Neutrophil (primary cell): ENCODE data around the gene MLLT3.

Source experiments
- H3K27ac ChIP-seq: fragments of 200-600 bp; sonication (generic); 2 replicates; pipeline ENCODE4 v1.5.1; 2016; ENCODE audit warnings: mild to moderate bottlenecking, moderate library complexity
- H3K27me3 ChIP-seq: fragments of 200-600 bp; sonication (generic); 2 replicates; pipeline ENCODE4 v1.6.0; 2016; ENCODE audit warnings: mild to moderate bottlenecking
- H3K36me3 ChIP-seq: fragments of 200-600 bp; sonication (generic); 2 replicates; pipeline ENCODE4 v1.5.1; 2017
- H3K4me1 ChIP-seq, 2 experiments: fragments of 200-600 bp in 1 of 2; sonication (generic) in 1 of 2; 1 replicate in 1 of 2; 2 replicates in 1 of 2; pipeline versions ENCODE4 v1.5.1 to v1.6.1; 2013 to 2016; ENCODE audit warnings: low read depth in 1 of 2, low read length in 1 of 2, mild to moderate bottlenecking in 1 of 2, moderate library complexity in 1 of 2; ENCODE audit not compliant: control insufficient read depth in 1 of 2, insufficient read depth in 1 of 2
- H3K4me3 ChIP-seq, 2 experiments: fragments of 200-600 bp in 1 of 2; sonication (generic) in 1 of 2; 1 replicate in 1 of 2; 2 replicates in 1 of 2; pipeline ENCODE4 v1.5.1; 2013 to 2016; ENCODE audit warnings: low read depth in 1 of 2, low read length in 1 of 2, mild to moderate bottlenecking in 1 of 2, moderate library complexity in 1 of 2
- H3K9me3 ChIP-seq: fragments of 200-600 bp; sonication (generic); 2 replicates; pipeline ENCODE4 v1.5.1; 2016
- CTCF ChIP-seq: fragments of 200-600 bp; sonication (generic); IDR thresholded peaks from 2 replicates; pipeline ENCODE4 v1.5.1; 2016; ENCODE audit warnings: antibody characterized with exemption

The MLLT3 gene

DNA sequence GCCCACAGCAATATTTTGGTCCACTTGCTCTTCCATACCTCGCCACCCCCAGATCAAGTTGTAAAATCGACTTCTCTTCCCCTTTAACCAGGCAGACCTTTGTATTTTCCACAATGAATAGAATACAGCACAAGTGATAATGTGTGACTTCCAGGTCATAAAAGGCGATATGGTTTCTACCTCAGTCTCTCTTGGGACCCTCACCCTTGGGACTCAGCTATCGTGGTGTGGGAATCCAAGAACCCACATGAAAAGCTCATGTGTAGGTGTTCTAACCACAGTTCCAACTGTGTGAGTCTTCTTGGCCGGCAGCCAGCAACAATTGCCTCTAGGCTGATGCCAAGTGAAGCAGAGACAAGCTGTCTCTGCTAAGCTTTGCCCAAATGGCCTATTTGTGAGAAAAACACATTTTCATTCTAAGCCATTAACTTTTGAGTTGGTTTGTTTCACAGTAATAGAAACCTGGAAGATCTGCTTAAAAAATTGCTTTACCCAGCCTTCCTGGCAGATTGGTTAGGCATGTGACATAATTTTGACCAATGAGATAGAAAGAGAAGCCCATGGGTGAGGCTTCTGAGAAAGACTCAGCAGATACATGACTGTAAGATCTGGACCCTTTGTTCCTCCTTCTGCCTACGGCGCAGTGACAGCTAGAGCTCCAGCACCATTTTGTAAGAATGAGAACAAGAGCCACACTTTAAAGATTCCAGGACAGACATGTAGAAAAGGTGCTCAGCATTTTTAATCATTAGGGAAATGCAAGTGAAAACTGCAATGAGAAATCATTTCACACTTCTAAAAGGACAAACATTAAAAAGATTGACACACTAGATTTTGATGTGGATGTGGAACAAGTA is 18.3 kb upstream of the MLLT3 start:
- Histone ChIP-seq H3K9me3 (no peaks in the 10 kb centered on the region), H3K27ac (no peak overlapping the region), H3K4me3 (no peak overlapping the region), H3K36me3 (no peaks in the 10 kb centered on the region), H3K27me3 (no peaks in the 10 kb centered on the region), H3K4me1 (no peaks in the 10 kb centered on the region)
- TF ChIP-seq CTCF = no peak

GRCh38 chr9:20636888-20637440 is 14.7 kb upstream of the MLLT3 start:
- H3K27ac ChIP-seq = no peak overlapping the region
- TF ChIP-seq CTCF = no peak
- no peaks in the 10 kb centered on the region for H3K9me3 ChIP-seq
- no peaks in the 10 kb centered on the region for H3K36me3 ChIP-seq
- H3K27me3 ChIP-seq = no peaks in the 10 kb centered on the region
- no peak overlapping the region for H3K4me3 ChIP-seq
- H3K4me1 ChIP-seq = no peaks in the 10 kb centered on the region

GRCh38 chr9:20634895-20635294 is 12.6 kb upstream of the MLLT3 start:
- Histone ChIP-seq H3K36me3 (no peaks in the 10 kb centered on the region), H3K4me1 (no peaks in the 10 kb centered on the region), H3K4me3 (no peak overlapping the region), H3K27me3 (no peaks in the 10 kb centered on the region), H3K9me3 (no peaks in the 10 kb centered on the region), H3K27ac (no peak overlapping the region)
- no peak for TF ChIP-seq CTCF

DNA sequence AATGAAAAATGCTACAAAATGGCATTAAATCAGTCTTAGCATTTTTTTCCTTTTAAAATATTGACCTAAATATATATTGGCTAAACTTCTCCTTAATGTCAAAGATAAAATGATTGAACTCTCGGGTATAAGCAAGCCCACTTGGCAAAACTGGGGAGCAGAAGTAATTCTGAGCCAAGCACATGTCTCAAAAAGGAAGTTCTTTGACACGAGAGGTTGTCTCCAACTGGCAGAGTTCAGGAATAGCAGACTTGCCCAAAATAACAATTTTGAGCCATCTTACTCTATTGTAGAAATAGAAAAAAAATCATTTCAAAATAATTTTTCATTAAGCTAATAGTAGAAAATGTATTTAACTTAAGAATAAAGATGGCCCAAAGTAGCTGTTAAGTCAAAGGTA is 10.4 kb upstream of the MLLT3 start:
- no peaks in the 10 kb centered on the region for H3K9me3 ChIP-seq
- H3K27me3 ChIP-seq = no peaks in the 10 kb centered on the region
- no peak overlapping the region for H3K27ac ChIP-seq
- TF ChIP-seq CTCF = no peak
- H3K36me3 ChIP-seq = no peaks in the 10 kb centered on the region
- no peak overlapping the region for H3K4me3 ChIP-seq
- H3K4me1 ChIP-seq = no peaks in the 10 kb centered on the region

DNA sequence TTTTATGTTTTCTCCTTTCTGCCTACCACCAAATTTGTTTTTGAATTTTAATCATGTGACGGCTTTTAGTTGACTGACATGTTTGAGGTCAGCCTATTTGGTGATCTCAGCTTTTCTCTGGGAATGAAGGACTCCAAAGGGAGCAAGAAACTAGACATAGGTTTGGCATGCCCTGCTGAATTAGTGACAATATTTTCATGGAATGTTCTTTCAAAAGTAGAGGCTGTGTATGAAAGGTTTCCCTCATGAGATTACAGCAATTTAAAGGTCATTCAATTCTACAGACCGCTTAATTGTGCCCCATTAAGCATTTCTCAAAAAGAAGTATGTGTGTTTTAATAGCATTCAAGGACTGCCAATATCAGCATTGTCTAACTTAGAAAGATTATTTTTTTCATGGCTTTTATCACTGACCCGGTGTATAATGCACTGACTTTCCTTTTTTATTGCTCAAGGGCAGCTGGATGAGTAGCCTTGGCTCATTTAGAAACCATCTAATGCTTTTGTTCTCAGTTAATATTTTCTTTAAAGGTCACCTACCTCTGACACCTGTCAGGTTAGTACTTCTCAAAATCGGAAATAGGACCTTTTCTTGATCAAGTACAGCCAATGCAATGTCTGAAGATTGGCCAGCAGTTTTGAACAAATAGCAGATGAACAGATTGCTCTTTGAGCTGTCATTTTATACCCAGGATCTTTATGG is 8.1 kb upstream of the MLLT3 start:
- TF ChIP-seq CTCF = no peak
- no peak overlapping the region for H3K27ac ChIP-seq
- no peaks in the 10 kb centered on the region for H3K9me3 ChIP-seq
- H3K27me3 ChIP-seq = no peaks in the 10 kb centered on the region
- no peaks in the 10 kb centered on the region for H3K4me1 ChIP-seq
- H3K4me3 ChIP-seq = no peak overlapping the region
- H3K36me3 ChIP-seq = no peaks in the 10 kb centered on the region
